Uterus (tissue), 2 donors: ENCODE measurements around the gene GTF3C5.

Experiments
- CTCF ChIP-seq, 4 experiments: fragments of 200-600 bp in 2 of 4; fragments of 450-650 bp in 2 of 4; sonication (generic) in 2 of 4; IDR thresholded peaks; one replicate each; pipeline ENCODE4 v1.5.1; 2016 to 2019; ENCODE audit warnings: antibody characterized with exemption in 4 of 4, mild to moderate bottlenecking in 2 of 4, moderate library complexity in 1 of 4
- POLR2A ChIP-seq, 2 donors: fragments of 450-650 bp; IDR thresholded peaks; one replicate each; pipeline ENCODE4 v1.6.1; 2016; ENCODE audit warnings: antibody characterized with exemption in 2 of 2, mild to moderate bottlenecking in 1 of 2, moderate library complexity in 1 of 2

- no peak for TF ChIP-seq CTCF (IDR thresholded peaks at IDR 0.05)
- TF ChIP-seq POLR2A (IDR thresholded peaks at IDR 0.05) = no peak
These were observed 33.7 kb downstream of the GTF3C5 start for GRCh38 chr9:133064241-133065069.
